HG02588 (cell line): ENCODE measurements around the gene OBSL1.

Experiments used
- ATAC-seq: cut with Tn5 transposase; IDR thresholded peaks from one replicate; pipeline ENCODE4 v1.9.1; 2021; ENCODE audit warnings: mild to moderate bottlenecking, moderate library complexity; ENCODE audit not compliant: unreplicated experiment

Gene OBSL1

DNA sequence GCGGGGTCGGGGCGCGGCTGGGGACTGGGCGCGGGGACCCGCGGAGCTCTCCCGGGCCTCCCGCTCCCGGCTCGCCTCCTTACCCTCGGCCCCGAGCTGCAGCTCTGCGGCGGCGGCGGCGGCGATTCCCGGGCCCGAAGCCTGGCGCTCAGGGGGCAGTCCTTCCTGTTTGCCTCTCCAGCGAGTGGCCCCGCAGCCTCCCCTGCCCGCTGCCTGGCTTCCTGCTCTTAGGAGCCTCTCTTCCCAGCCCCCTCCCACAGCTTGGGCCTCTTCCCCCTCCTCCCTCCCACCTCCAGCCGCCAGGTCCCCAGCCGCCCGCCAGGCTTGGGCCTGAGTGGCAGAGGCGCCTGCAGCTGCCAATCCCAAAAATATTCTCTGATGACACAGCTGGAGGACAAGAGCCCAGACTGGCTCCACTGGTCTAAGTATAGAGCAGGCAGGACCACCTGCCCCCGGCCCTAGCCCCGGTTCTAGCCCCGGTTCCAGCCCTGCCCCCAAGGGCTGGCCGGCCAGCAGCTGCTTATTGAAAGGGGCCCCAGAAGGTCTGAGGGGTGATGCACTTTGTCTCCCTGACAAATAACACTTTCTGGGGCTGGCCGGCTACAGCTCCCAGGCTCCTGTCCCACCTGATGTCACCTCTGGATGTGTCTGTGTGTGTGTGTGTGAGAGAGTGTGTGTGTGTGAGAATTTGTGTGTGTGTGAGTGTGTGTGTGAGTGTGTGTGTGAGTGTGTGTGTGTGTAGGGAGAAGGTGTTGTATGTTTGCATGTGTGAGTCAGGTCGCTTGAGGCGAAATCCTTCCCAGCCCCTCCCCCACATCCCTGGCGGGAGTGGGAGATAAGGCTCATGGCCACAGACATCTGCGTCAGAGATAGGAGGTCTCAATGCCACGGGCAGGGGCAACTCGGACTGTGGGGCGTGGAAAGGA is at the start of gene OBSL1:
TSS of gene OBSL1 (minus strand) at position 229 of the 926 bp plus-strand sequence. CDS start 307 bp downstream, outside the sequence.
- no peak for ATAC-seq

DNA sequence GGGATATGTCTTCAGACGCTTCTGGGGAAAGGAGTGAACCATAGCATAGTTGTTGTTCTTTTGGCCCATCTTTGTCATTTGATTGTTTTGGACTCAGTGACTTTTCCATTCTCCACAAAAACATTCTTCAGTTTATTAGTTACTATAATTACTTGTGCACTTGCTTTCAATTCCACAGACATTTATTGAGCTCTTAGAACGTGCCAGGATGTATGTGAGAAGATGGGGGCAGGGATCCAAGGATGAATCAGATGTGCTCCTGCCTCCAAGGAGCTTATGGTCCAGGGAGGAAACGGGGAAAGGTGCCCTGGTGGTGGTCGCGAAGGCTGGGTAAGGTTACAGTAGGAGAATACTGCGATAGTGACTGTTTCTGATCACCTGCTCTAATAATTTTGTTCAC is 49.2 kb upstream of the OBSL1 start:
- no peak for ATAC-seq

DNA sequence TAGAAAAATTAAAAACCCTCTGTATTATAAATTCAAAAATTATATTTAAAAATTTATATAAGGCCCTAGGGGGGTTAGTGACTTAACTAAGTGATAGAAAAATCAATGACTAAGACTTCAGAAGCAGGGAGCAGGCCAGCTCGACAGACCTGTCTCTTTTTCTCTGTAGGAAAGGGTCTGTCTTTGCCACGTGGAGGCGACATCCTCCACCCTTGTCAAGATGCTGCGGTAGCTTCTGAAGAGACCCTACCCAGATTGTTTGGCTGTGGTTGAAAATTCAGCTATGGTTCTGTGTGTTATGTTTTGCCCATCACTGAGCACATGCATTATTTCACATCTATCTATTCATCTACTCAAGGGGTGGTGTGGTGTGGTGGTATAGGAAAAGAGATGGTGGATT is 47.9 kb upstream of the OBSL1 start:
- ATAC-seq: no peak

DNA sequence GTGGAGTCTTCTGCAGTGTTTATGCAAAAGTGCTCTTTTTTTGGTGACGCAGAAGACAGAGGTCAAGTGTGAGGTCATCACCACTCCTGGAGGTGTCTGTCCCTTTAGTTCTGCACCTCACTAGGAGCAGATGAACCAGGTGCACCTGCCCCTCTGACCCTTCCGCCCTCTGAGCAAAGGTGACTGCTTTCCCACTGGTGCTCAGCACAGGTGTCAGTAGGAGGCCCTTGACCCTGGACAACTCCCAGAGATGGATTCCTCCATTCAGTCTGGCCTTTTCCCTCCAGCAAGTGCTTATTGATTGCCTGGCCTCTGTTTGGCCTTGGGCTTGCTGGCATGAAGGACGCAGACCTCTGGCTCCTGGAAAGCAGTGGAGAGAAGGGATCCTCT is 47.4 kb upstream of the OBSL1 start:
- no peak for ATAC-seq

DNA sequence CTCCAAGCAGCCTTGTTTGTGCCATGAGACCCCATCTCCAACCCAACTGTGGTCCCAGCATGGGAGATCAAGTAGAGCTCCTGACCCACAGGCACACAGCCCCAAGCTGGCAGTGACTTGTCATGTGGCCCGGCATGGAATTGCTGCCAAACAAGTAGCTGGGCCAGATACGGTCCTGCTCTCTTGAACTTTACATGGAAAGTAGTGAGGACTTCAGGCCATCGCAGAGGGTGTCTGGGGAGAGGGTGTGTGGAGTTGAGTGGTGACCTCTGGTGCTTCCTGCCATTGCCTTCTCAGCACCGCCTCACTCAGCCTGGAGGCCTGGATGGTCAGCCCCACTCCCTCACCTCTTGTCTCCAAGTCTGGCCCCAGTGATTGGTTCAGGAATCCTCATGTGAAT is 45.2 kb upstream of the OBSL1 start:
- ATAC-seq: no peak

DNA sequence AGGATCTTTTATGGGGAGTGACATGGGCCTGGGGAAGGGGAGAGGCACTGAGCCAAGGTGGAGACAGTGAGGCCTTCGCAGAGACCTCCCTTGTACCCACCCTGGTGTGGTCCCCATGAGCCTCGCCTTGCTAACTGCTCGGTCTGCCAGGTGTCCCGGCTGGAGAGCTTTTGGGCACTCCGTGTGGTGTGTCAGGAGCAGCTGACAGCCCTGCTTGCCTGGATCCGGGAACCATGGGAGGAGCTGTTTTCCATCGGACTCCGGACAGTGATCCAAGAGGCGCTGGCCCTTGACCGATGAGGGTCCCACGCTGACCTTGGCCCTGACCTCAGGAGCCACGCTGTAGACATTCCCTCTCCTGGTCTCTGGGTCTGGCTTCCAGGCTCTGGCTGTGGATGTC is 44.6 kb upstream of the OBSL1 start:
- ATAC-seq: no peak

DNA sequence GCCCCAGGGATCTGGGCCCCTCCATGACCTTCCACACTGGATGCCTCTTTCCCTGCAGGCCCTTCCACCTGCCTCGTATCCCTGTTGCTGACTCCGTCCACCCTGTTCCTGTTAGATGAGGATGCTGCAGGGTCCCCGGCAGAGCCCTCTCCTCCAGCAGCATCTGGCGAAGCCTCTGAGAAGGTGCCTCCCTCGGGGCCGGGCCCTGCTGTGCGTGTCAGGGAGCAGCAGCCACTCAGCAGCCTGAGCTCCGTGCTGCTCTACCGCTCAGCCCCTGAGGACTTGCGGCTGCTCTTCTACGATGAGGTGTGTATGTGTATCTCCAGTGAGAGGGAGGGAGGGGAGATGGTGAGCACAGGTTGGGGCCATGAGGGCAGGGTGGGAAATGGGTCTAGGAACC is 43.7 kb upstream of the OBSL1 start:
- ATAC-seq: no peak

DNA sequence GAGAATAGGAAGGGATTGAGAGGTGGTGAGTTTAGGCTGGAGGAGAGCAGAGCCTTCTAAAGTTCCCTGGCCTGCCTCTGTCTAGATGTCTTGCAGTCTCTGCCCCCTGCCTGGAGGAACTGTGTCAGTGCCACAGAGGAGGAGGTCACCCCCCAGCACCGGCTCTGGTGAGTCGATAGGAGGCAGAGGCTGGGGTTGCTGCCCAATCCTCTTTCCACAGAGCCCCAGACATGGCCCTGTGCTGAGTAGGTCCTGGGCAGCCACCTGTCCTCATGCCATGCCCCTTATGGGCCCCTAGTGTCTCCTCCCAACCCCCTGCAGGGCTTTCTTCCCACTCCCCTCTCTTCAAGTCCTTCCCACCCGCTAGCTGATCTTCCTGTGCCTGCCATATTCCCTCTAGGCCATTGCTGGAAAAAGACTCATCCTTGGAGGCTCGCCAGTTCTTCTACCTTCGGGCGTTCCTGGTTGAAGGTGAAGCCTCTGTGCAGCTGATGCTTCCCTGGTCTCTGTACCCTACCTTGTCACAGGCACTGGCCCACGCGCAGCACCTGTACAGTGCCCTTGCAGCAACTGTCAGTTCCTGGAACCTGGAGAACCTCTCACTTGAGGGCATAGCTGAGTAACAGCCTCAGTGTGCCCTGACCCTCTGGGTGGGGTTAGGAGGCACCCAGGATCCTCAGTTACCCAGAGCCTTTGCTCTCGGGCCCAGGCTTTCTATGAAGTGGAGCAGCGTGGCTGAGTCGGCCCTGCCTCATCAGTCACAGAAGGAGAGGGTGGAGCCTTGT is 42.9 kb upstream of the OBSL1 start:
- ATAC-seq: no peak

DNA sequence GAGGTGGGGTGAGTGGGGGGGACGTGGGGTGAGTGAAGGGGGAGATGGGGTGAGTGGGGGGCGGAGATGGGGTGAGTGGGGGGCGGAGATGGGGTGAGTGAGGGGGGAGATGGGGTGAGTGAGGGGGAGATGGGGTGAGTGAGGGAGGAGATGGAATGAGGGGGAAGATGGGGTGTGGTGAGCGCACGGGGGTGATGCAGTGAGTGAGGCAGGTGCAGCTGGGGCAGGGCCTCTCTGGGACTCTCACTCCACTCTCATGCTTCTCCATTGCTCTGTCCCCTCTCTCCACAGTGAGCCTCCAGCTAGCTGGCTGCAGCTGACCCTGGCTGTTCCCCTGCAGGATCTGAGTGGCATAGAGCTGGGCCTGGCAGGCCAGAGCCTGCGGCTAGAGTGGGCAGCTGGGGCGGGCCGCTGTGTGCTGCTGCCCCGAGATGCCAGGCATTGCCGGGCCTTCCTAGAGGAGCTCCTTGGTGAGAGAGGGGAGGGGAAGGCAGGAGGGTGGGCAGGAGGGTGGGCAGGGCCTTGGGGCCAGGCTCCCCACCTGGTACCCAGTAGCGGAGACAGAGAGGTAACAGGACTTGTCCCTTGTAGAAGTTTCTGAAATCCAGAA is 42.2 kb upstream of the OBSL1 start:
- ATAC-seq: no peak

DNA sequence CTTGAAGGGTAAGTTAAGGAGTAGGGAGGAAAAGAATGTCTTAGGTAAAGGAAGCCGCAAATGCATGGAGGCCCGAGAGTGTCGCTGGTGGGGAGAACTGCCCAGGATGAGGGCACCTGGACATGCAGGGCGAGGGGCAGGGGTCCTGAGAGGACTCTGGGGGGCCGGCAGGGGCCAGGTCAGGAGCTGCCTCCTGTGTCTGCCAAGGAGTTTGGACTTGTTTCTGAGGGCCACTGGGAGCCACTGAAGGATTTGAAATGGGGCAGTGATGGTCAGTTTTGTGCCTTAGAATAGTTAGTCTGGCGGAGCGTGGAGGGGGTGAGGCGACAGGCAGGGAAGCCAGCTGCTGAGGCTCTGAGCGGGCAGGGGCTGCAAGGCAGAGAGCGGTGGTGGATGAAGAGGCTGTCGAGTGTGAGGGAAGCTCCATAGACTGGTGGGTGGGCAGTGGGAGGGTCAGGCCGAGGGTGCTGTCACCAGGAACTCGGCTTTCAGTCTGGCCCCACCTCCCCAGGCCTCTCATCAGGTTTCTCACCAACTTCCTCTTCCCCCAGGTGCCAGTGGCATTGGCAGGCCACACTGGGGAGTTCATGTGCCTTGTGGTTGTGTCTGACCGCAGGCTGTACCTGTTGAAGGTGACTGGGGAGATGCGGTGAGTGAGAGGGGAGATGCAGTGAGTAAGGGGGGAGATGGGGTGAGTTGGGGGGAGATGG is 41.4 kb upstream of the OBSL1 start:
- no peak for ATAC-seq

DNA sequence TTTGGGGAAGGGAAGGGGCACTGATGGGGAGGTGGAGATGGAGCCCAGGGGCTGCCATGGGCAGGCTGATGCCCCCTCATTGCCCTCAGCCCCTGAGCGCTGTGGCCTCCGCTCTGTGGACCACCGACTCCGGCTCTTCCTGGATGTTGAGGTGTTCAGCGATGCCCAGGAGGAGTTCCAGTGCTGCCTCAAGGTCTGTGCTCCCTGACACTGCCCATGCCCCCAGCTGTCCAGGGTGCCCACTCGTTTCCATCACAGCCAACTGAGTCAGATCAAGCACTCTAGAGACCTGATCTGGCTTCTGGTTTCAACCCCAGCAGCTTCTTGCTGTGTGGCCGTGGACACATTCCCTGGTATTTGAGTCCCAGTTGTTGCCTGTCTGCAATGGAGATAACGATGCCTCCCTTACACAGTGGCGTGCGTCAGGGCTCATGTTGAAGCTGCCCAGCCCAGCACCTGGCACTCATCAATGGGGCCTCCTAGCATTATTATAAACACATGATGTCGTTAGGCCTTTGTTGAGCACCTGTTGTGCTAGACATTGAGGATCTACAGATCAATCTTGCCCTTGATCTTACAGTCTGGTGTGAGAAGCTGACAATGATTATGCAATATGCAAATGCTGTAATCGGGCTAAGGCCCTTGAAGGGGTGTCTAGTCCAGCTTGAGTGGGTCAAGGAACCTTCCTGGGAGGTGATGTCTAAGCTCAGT is 40.7 kb upstream of the OBSL1 start:
- no peak for ATAC-seq

DNA sequence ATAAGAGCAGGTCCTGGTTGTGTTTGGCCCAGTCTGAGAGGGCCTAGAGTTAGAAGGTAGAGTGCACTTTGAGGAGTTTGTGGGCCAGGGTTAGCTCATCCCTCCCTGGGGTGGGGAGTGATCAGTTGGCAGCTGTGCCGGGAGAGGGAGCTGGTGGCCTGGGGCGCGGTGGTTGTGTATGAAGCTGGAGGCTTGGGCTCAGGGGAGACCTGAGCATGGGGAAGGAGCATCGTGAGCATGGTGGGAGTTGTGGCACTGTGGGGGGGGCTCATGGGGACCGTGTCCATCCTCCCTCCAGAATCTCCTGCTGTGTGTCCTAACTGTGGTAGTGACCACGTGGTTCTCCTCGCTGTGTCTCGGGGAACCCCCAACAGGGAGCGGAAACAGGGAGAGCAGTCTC is 40.0 kb upstream of the OBSL1 start:
- no peak for ATAC-seq

DNA sequence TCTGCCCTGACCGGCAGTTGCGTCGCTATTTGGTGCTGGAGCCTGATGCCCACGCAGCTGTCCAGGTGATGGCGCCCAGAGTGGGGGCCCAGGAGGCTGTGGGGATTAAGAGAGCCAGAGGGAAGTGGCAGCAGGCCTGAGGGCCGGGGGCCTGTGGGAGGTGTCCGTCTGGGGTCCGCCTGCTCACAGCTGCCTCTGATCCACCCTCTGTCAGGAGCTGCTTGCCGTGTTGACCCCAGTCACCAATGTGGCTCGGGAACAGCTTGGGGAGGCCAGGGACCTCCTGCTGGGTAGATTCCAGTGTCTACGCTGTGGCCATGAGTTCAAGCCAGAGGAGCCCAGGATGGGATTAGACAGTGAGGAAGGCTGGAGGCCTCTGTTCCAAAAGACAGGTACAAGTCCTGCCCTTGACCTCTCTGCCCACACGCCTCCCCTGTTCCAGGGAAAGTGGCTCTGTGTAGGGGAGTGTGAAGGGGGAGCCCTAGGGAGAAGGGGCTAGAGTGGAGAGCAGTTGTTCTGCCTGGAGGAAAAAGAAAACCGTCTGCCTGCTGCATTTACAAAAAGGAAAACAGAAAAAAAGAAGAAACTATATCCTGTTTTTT is 37.9 kb upstream of the OBSL1 start:
- no peak for ATAC-seq

DNA sequence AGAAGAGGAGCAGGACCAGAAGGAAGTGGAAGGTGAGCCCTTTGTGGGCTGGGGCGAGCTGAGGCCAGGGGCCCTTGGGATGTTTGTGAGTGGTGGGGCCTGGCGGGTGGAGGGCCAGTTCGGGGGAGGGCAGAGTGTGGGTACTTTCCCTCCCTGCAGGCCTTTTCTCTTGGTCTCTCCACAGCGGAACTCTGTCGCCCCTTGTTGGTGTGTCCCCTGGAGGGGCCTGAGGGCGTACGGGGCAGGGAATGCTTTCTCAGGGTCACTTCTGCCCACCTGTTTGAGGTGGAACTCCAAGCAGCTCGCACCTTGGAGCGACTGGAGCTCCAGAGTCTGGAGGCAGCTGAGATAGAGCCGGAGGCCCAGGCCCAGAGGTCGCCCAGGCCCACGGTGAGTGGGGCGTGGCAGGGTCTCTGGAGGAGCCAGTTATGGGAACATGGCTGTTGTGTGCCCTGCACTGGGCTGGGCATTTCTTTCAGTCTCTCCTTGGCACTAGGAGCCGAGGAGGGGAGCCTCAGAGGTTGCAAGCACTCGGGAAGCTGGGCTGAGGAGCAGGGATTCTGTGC is 37.1 kb upstream of the OBSL1 start:
- ATAC-seq: no peak

DNA sequence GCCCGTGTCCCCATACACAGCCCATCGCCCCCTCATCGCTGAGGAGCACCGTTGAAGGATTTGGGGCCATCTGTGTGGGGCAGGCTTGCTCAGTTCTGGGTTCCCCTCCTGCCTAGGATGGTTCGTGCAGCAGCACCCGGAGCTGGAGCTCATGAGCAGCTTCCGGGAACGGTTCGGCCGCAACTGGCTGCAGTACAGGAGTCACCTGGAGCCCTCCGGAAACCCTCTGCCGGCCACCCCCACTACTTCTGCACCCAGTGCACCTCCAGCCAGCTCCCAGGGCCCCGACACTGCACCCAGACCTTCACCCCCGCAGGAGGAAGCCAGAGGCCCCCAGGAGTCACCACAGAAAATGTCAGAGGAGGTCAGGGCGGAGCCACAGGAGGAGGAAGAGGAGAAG is 36.6 kb upstream of the OBSL1 start:
- ATAC-seq: no peak

DNA sequence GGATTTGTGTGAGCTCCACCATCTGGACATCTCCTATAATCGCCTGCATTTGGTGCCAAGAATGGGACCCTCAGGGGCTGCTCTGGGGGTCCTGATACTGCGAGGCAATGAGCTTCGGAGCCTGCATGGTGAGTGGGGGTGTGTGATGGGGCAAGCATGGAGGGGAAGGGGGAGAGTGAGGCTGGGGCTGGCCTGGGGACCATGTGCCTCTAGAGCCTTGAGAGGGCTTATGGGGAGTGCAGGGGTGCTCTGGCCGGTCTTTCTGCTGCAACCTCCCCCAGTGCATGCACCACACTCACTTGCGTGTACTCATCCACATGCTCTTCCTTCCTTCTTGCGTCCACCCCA is 34.2 kb upstream of the OBSL1 start:
- ATAC-seq: no peak

DNA sequence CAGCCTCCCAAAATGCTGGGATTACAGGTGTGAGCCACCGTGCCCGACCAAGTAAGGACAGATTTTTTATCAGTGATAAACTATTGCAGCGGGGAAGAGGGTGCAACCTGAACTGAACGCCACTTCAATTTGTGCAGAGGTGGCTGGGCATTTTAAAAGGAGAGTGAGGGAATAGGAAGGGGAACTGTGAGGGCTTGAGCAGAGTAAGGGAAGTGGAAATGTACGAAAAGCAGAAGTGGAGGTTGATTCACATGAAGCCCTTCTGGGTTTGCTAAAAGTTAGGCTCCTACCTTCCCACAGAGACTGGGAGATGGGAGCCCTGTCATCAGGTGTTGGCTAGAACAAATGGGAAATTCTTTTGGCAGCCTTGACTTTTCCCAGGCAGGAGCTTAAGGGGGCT is 32.4 kb upstream of the OBSL1 start:
- no peak for ATAC-seq

DNA sequence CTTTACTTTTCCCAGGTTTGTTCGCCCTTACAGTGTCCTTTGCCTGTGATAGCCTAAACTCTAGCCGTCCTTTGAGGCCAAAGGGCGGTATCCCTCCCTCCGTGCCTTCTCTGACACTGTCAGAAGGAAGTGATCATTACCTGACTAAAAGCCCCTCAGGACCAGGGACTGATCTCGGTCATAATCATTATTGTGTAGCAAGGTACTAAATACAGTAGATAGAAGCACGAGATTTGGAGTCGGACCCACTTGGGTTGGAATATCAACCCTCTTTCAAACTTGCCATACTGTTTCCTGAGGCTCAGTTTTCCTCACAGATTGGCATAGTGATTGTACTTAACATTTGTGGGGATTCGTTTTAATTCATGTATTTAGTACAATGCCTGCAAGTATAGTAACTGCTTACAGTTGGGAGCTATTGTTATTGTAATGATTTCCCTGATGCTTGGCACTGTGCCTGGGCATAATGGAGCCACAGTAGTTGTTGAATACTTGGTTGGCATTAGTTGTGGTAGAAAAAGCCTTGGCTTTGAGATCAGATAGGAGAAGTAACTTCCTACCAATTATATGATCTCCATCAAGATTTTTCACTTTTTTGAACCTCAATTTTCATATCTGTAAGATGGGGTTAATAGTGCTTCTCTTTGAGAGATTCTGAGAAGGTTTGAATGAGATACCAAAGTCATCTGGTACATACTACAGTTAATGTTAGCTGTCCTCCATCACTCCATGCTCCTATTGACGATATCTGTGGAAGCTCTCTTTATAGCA is 27.2 kb upstream of the OBSL1 start:
- no peak for ATAC-seq
